GM12865 (cell line): ENCODE measurements around the gene HOXA1.

Experiments
- DNase-seq: peaks from one replicate; pipeline ENCODE4 v3.0.0; 2010; ENCODE audit warnings: low read depth
- H3K4me3 ChIP-seq: 2 replicates; pipeline ENCODE4 v1.5.1; 2011; ENCODE audit warnings: mild to moderate bottlenecking, low read depth, low read length, control low read depth
- CTCF ChIP-seq: IDR thresholded peaks from 2 replicates; pipeline ENCODE4 v1.5.1; 2011; ENCODE audit warnings: low read length, control low read depth, low read depth, inconsistent platforms; ENCODE audit not compliant: insufficient read depth; ENCODE audit errors: missing control alignments

The HOXA1 gene

GRCh38 chr7:27095897-27096767 is at the start of gene HOXA1:
Gene HOXA1, minus strand, starts transcription at chr7:27096000. Its CDS starts 88 bp downstream, at chr7:27095912.
- TF ChIP-seq CTCF = no peak
- peak; percentile 94 for DNase-seq
- peak within 1 kb of the TSS; percentile 84 for H3K4me3 ChIP-seq

- TF ChIP-seq CTCF = no peak
- no peak overlapping the region for H3K4me3 ChIP-seq
- DNase-seq = no peak
These were observed 49.5 kb upstream of the HOXA1 start for GRCh38 chr7:27145165-27145913.

GRCh38 chr7:27144781-27145164 is 49.0 kb upstream of the HOXA1 start:
- H3K4me3 ChIP-seq = no peak overlapping the region
- no peak for DNase-seq
- TF ChIP-seq CTCF = no peak

GRCh38 chr7:27143950-27144780 is 48.4 kb upstream of the HOXA1 start:
- TF ChIP-seq CTCF = peak; percentile 57
- DNase-seq = no peak
- no peak overlapping the region for H3K4me3 ChIP-seq

GRCh38 chr7:27143023-27143949 is 47.5 kb upstream of the HOXA1 start, which contains the start of gene HOXA5:
Gene HOXA5, minus strand, starts transcription at chr7:27143681. Its CDS starts 74 bp downstream, at chr7:27143607.
- peak within 1 kb of the TSS; percentile 37 for H3K4me3 ChIP-seq
- no peak for TF ChIP-seq CTCF
- peak; percentile 85 for DNase-seq
